IPS-20b (cell line): ENCODE data around the gene CLASRP.

ENCODE experiments used
- H3K27ac ChIP-seq: one replicate; pipeline ENCODE4 v1.5.1; 2013; ENCODE audit warnings: low read length
- H3K27me3 ChIP-seq: 2 replicates; pipeline ENCODE4 v1.6.1; 2013; ENCODE audit warnings: mild to moderate bottlenecking, low read length, inconsistent platforms; ENCODE audit not compliant: insufficient read depth
- H3K36me3 ChIP-seq: 2 replicates; pipeline ENCODE4 v1.6.1; 2013; ENCODE audit warnings: low read depth, mild to moderate bottlenecking, inconsistent platforms, low read length, moderate library complexity; ENCODE audit not compliant: insufficient read depth
- H3K4me1 ChIP-seq: 2 replicates; pipeline ENCODE4 v1.6.1; 2013; ENCODE audit warnings: mild to moderate bottlenecking, control low read depth, inconsistent platforms, low read length, moderate library complexity; ENCODE audit not compliant: insufficient read depth
- H3K4me3 ChIP-seq: 2 replicates; pipeline ENCODE4 v1.5.1; 2013; ENCODE audit warnings: mild to moderate bottlenecking, low read length, inconsistent platforms
- H3K9ac ChIP-seq: 2 replicates; pipeline ENCODE4 v1.6.1; 2013; ENCODE audit warnings: low read depth, mild to moderate bottlenecking, inconsistent platforms, low read length, moderate library complexity
- H3K9me3 ChIP-seq: 2 replicates; pipeline ENCODE4 v1.6.1; 2013; ENCODE audit warnings: mild to moderate bottlenecking, low read depth, low read length, inconsistent platforms; ENCODE audit not compliant: insufficient read depth

CLASRP gene

GRCh38 chr19:45050036-45050435, 11.2 kb downstream of the CLASRP start:
- H3K4me3 ChIP-seq, result no peak overlapping the region
- H3K27me3 ChIP-seq, result no peaks in the 10 kb centered on the region
- H3K9ac ChIP-seq, result no peak overlapping the region
- H3K4me1 ChIP-seq, result no peaks in the 10 kb centered on the region; the same call in 1 of the 2 replicates
- peaks cover 56% of the 10 kb centered on the region for H3K36me3 ChIP-seq
- H3K27ac ChIP-seq, result no peak overlapping the region
- no peaks in the 10 kb centered on the region for H3K9me3 ChIP-seq

- Histone ChIP-seq H3K9me3 (no peaks in the 10 kb centered on the region), H3K27ac (no peak overlapping the region), H3K4me3 (no peak overlapping the region), H3K9ac (no peak overlapping the region), H3K27me3 (no peaks in the 10 kb centered on the region), H3K4me1 (no peaks in the 10 kb centered on the region; the same call in 1 of the 2 replicates), H3K36me3 (peaks cover 55% of the 10 kb centered on the region)
Observed at GRCh38 chr19:45051929-45052579, 13.2 kb downstream of the CLASRP start.

- Histone ChIP-seq H3K27me3 (no peaks in the 10 kb centered on the region), H3K27ac (no peak overlapping the region), H3K4me1 (no peaks in the 10 kb centered on the region), H3K9me3 (no peaks in the 10 kb centered on the region), H3K4me3 (no peak overlapping the region), H3K36me3 (peaks cover 90% of the 10 kb centered on the region), H3K9ac (no peak overlapping the region)
Observed at GRCh38 chr19:45056831-45057230, 18.0 kb downstream of the CLASRP start.

- Histone ChIP-seq H3K9ac (no peak overlapping the region), H3K36me3 (peaks cover 88% of the 10 kb centered on the region), H3K9me3 (no peaks in the 10 kb centered on the region), H3K4me1 (no peaks in the 10 kb centered on the region), H3K4me3 (no peak overlapping the region), H3K27ac (no peak overlapping the region), H3K27me3 (no peaks in the 10 kb centered on the region)
Observed at GRCh38 chr19:45057444-45057843, 18.6 kb downstream of the CLASRP start.

GRCh38 chr19:45058622-45059159, 19.8 kb downstream of the CLASRP start:
- Histone ChIP-seq H3K4me3 (no peak overlapping the region), H3K27me3 (no peaks in the 10 kb centered on the region), H3K4me1 (no peaks in the 10 kb centered on the region), H3K9ac (no peak overlapping the region), H3K36me3 (peaks cover 88% of the 10 kb centered on the region), H3K9me3 (no peaks in the 10 kb centered on the region), H3K27ac (no peak overlapping the region)

GRCh38 chr19:45059258-45059965, 20.6 kb downstream of the CLASRP start:
- H3K4me1 ChIP-seq, result no peaks in the 10 kb centered on the region
- no peaks in the 10 kb centered on the region for H3K27me3 ChIP-seq
- no peaks in the 10 kb centered on the region for H3K9me3 ChIP-seq
- H3K27ac ChIP-seq, result no peak overlapping the region
- H3K36me3 ChIP-seq, result peaks cover 83% of the 10 kb centered on the region
- no peak overlapping the region for H3K4me3 ChIP-seq
- no peak overlapping the region for H3K9ac ChIP-seq

GRCh38 chr19:45061965-45062364, 23.1 kb downstream of the CLASRP start:
- Histone ChIP-seq H3K4me3 (no peak overlapping the region), H3K9me3 (no peaks in the 10 kb centered on the region), H3K9ac (no peak overlapping the region), H3K36me3 (peaks cover 79% of the 10 kb centered on the region), H3K4me1 (no peaks in the 10 kb centered on the region), H3K27me3 (no peaks in the 10 kb centered on the region), H3K27ac (no peak overlapping the region)

- H3K4me3 ChIP-seq, result no peak overlapping the region
- no peaks in the 10 kb centered on the region for H3K4me1 ChIP-seq
- H3K27me3 ChIP-seq, result no peaks in the 10 kb centered on the region
- H3K9me3 ChIP-seq, result no peaks in the 10 kb centered on the region
- no peak overlapping the region for H3K27ac ChIP-seq
- H3K36me3 ChIP-seq, result peaks cover 70% of the 10 kb centered on the region
- no peak overlapping the region for H3K9ac ChIP-seq
Observed at GRCh38 chr19:45063851-45064801, 25.3 kb downstream of the CLASRP start.

- no peak overlapping the region for H3K4me3 ChIP-seq
- H3K36me3 ChIP-seq, result peaks cover 70% of the 10 kb centered on the region
- no peaks in the 10 kb centered on the region for H3K4me1 ChIP-seq
- H3K9ac ChIP-seq, result no peak overlapping the region
- no peaks in the 10 kb centered on the region for H3K27me3 ChIP-seq
- H3K27ac ChIP-seq, result no peak overlapping the region
- no peaks in the 10 kb centered on the region for H3K9me3 ChIP-seq
Observed at GRCh38 chr19:45066921-45067661, 28.2 kb downstream of the CLASRP start.

GRCh38 chr19:45068041-45068440, 29.2 kb downstream of the CLASRP start:
- H3K9me3 ChIP-seq, result no peaks in the 10 kb centered on the region
- H3K4me1 ChIP-seq, result no peaks in the 10 kb centered on the region
- H3K36me3 ChIP-seq, result peaks cover 72% of the 10 kb centered on the region
- no peak overlapping the region for H3K4me3 ChIP-seq
- H3K27ac ChIP-seq, result no peak overlapping the region
- no peak overlapping the region for H3K9ac ChIP-seq
- no peaks in the 10 kb centered on the region for H3K27me3 ChIP-seq

GRCh38 chr19:45069056-45069455, 30.2 kb downstream of the CLASRP start:
- H3K36me3 ChIP-seq, result peaks cover 64% of the 10 kb centered on the region
- H3K9ac ChIP-seq, result no peak overlapping the region
- H3K27me3 ChIP-seq, result no peaks in the 10 kb centered on the region

More at GRCh38 chr19:45069056-45069455, 30.2 kb downstream of the CLASRP start:
- H3K27ac ChIP-seq, result no peak overlapping the region
- H3K4me3 ChIP-seq, result no peak overlapping the region
- no peaks in the 10 kb centered on the region for H3K4me1 ChIP-seq
- no peaks in the 10 kb centered on the region for H3K9me3 ChIP-seq
